Measurements from ENCODE around the gene TBR1.

TBR1 gene

GRCh38 chr2:161415034-161415986 lies 787 bp upstream of the TBR1 start:
- no peak for DNase-seq

GRCh38 chr2:161416708-161417437 lies 776 bp downstream of the TBR1 start:
- DNase-seq: no peak

DNA sequence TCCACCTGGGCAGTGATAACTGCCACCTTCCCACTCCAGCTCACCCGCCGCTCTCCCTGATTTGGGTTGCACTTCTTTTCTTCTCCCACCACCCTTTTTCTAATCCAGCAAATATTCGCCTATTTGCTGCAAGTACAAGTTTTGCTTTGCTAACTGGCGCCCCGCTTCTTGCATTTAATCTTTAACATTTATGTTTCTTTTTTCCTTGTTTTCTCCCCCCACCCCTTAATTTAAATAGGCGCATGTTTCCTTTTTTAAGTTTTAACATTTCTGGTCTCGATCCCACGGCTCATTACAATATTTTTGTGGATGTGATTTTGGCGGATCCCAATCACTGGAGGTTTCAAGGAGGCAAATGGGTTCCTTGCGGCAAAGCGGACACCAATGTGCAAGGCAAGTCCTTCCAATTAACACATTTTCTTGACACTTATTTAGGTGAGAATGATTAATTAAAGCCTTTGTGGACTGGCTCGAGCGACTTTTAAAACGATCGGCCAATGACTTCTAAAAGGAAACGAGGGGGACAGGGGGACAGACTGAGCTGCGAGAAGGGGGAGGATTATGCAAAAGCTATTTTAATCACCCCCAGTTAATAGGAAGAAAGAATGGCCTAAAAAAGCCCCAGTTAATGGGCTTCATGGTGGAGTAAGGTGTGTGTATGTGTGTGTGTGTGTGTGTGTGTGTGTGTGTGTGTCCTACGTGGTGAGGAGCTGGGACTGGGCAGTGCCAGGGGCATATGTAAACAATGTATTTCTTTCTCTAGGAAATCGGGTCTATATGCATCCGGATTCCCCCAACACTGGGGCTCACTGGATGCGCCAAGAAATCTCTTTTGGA lies 1.6 kb downstream of the TBR1 start:
- no peak for DNase-seq

DNA sequence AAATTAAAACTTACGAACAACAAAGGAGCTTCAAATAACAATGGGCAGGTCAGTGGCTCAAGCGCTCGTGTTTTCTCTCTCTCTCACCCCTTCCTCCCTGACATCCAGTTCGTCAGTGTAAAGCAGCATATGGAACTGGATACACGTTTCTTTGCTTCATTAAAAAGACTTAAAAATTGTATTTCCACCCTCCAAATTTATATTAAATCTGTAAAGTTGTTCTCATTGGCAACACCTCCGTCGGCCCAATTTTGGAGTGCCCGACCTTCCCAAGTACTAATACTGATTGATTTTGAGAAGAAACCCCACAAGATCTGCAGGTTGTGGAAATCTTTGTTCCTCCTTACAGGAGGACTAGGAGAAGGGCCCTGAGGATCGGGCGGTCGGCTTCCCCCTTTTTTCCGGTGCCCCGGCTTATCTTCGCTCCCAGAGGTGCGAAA lies 2.2 kb downstream of the TBR1 start:
- DNase-seq: peak; percentile 30

GRCh38 chr2:161418715-161419637 lies 2.9 kb downstream of the TBR1 start:
- DNase-seq: peak; percentile 33

GRCh38 chr2:161419638-161420190 lies 3.6 kb downstream of the TBR1 start:
- no peak for DNase-seq

- DNase-seq: no peak
Observed at GRCh38 chr2:161420406-161421074, 4.4 kb downstream of the TBR1 start.

- no peak for DNase-seq
Observed at GRCh38 chr2:161421686-161422085, 5.6 kb downstream of the TBR1 start.

GRCh38 chr2:161422816-161423403 lies 6.8 kb downstream of the TBR1 start:
- DNase-seq: no peak

GRCh38 chr2:161423421-161424393 lies 7.6 kb downstream of the TBR1 start:
- DNase-seq: no peak

DNA sequence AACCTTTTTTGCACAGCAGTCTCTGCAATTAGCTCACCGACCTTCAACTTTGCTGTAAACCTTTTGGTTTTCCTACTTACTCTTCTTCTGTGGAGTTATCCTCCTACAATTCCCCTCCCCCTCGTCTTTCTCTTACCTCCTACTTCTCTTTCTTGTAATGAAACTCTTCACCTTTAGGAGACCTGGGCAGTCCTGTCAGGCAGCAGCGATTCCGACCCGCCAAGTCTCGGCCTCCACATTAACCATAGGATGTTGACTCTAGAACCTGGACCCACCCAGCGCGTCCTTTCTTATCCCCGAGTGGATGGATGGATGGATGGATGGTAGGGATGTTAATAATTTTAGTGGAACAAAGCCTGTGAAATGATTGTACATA lies 8.3 kb downstream of the TBR1 start:
- DNase-seq: no peak

- DNase-seq: no peak
Observed at GRCh38 chr2:161424891-161425727, 9.0 kb downstream of the TBR1 start.

DNA sequence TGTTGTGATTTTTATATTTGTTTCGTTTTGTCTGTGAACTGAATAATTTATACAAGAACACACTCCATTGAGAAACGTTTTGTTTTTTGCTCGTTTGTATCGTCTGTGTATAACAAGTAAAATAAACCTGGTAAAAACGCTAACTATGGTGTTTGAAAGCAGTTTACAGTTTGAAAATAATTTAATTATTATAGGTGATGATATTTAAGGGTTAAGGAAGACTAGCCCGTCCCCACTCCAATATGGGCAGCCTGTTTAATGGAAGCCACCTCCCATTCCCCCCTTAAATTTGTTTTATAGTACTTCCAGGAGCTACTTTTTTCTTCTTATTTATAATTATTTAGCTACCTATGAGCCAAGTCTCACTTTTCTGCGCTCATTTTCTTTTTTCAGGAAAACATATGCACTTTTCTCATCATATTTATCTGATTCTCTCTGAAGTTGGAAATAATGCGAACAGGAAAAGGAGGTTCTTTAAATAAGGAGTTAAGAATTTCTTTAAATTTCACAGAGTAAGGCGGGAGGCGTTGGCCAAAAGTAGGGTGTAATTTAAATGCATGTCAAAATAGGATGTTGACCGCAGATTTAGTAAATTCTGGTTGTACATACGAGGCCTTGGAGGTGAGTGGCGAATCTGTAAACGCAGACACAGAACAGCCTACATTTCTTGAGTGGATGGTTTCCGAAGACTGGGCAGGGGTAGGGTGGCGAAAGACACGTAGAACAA lies 9.8 kb downstream of the TBR1 start:
- DNase-seq: no peak

DNA sequence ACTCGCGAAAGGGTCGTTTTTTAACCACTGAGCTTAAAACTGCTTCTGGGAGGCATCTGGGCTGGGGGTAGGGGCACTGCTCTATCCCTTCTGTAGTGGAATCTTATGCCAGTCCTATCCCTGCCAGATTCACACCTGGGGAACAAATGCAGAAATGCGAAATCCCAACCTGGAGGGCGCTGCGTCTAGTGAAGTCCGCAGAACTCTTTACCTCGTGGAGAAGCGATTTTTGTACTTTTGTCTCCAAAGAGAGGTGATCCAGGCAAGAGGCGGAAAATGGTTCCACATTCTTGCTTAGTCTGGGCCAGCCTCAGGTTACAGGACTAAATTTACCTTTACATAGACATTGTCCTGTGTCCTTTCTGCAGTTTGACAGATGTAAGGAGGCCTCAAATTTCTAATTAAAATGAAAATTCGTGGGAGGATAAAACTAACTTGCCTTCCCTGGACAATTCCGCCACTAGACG lies 10.4 kb downstream of the TBR1 start:
- no peak for DNase-seq

GRCh38 chr2:161426922-161427663 lies 11.0 kb downstream of the TBR1 start:
- DNase-seq: no peak

DNA sequence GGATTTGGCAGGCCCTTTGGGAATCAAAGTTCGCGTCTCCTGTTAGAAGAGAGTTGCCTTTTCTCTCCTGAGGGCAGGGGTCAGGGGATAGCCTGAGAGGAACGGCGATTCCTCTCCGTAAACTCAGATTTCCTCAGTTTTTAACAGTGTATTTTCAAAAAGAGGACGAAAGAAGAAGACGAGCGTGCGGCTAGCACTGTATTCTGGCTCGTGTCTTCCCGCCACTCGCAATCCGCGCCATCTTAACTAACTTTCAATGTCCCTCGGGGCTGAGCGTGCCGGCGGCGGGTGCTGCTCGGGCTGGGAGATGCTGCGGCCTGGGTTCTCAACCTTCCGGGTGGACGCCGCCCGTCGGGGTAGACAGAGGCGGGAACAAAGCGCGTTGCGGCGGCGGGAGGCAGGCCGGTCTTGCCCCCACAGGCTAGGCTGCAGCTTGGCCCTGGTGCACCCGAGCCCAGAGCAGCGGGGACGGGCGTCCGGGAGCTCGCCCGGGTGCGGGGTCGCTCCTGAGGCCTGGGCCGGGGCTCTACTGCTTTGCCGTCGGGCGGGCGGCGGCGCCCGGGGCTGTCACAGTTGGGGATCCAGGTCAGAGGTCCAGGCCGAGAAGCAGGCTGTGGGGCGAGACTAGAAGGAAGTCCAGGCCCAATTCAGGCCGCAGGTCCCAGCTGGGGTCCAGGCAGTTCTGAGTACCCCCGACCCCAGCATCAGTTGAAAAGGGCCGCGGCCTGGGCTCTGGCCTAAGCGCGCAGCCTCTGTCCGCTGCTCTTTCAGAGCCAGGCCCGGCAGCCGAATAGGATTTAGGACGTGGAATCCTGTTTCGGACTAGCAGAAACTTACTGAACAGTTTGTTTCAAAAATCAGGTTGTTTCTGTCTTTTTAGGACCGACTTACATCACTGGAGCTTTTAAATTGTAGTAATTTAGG lies 11.8 kb downstream of the TBR1 start:
- DNase-seq: no peak
